Measurements from ENCODE around the gene ADORA2A.

GRCh38 chr22:24390576-24390975 lies 36.8 kb upstream of the ADORA2A start:
- TF ChIP-seq POLR2A (IDR thresholded peaks at IDR 0.05) (no peak), CTCF (IDR thresholded peaks at IDR 0.05) (no peak)

All from lower leg skin (tissue), 3 donors.